ENCODE measurements around the gene CYP2B6.
"Not testable (repeated sequence)": the region's sequence is repeated elsewhere in the genome, so short reads cannot be mapped to it uniquely, and the experiment has no call there.

CYP2B6 gene

DNA sequence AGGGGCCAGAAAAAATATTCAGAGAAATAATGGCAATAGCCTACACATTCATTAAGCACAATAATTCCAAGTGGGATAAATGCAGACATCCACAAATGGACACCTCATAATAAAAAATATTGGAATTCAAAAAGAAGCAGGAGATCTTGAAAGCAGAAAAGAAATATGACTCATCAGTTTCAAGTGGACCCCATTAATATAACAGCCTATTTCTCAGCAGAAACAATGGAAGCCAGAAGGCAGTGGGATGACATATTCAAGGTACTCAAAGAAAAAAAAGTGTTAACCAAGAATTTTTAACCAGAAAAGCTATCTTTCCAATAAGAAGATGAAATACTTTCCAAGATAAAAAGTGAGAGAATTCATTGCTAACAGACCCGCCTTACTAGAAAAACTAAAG is 48.7 kb downstream of the CYP2B6 start:
- no peak for DNase-seq

DNA sequence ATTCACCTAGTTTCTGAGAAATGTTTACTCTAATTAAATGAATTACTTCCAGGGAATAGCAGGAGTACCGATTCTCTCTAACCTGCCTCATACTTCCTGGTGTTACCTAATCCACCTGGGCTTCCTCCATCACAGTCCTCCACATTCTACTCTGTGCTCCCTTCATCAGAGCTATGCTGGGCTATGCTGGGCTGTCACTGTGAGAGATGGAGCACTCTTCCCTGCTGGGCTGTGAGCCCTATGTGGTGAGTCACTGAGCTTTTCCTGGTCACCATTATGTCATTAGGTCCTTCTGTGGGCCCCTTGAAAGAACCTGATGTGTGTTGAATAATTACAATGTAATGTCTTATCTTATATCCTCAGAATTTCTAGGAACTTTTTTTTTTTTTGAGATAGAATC is 54.0 kb downstream of the CYP2B6 start:
- DNase-seq = not testable (repeated sequence)

DNA sequence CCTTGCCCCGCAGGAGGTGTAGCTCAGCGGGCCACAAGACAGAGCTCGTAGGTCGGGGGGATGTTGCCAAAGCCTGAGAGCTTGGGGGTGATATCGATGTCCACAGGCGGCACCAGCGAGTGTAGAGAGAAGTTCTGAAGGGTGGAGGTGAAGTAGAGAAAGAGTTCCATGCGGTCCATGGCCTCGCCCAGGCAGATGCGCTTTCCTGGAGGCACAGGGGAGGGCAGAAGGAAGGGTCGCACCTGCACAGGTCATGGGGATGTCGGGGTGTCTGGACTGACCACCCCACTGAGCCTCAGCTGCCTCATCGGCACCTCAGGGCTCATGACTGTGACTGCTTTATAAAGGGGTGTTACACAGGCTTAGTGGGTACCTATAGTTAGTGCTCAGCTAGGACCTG is 59.3 kb downstream of the CYP2B6 start:
- DNase-seq = no peak

DNA sequence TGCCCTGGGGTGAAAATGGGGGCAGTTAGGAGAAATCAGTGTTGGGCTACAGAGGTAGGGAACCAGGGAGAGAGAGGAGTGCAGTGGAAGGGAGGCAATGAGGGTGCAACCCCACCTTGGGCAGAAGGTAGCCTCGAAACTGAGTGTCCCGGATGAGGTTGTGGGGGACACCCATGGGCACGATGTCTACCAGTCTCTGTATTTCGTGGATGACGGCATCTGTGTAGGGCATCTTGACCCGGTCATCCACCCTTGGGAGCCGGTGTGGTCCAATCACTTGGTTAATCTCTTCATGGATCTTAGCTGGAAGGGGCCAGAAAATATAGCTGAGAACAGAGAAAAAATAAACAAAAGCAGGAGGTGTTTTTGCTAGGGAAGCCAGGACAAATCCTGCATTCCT is 61.1 kb downstream of the CYP2B6 start:
- DNase-seq = not testable (repeated sequence)

DNA sequence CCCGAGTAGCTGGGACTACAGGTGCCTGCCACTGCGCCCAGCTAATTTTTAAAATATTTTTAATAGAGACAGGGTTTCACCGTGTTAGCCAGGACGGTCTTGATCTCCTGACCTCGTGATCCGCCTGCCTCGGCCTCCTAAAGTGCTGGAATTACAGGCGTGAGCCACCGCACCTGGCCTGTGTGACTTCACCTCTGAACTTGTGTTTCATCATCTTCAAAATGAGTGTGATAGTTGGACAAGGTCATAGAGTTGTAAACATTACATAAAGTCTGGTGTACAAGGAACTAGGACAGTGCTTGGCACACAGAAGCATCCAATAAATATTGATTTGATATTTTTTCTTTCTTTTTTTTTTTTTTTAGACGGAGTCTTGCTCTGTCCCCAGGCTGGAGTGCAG is 62.2 kb downstream of the CYP2B6 start:
- DNase-seq = not testable (repeated sequence)

DNA sequence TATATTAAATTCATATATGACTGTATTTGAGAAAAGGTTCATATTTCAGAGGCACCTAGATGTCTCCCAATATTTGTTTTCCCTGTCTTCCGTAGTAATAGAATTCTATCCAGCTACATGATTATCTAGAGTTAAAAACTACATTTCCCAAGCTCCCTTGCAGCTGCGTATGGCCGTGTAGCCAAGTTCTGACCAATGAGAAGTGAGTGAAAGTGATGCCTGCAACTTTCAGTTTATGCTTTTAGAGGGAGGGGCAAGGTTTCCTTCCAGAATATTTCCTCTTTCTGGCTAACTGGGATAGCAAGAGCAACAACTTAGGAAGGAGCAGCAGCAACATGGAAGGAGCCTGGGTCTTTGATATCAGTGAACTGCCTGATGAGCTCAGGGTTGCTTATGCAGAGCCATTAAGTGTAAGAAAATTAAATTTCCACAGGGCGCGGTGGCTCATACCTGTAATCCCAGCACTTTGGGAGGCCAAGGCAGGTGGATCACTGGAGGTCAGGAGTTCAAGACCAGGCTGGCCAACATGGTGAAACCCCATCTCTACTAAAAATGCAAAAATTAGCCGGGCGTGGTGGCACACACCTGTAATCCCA is 74.0 kb downstream of the CYP2B6 start:
- DNase-seq = no peak
